ENCODE data around the gene TMED10.

The TMED10 gene

DNA sequence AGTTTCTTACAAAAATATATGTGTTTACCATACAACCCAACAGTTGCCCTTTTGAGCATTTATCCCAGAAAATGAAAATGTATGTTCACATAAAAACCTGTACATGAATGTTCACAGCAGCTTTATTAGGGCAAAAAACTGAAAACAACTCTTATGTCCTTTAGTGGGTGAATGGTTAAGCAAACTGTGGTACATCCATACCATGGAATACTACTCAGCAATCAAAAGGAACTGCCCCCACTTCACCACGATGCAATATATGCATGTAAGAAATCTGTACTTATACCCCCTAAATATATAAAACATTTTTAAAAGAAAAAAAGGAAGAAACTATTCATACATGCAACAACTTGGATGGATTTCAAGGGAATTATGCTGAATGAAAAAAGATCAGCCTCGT lies 42.8 kb downstream of the TMED10 start:
- POLR2A ChIA-PET: no interaction called here
- TF ChIP-seq ZNF146 (tag by site-specific recombination; IDR thresholded peaks at IDR 0.05) (peak; percentile 87), SETDB1 (IDR thresholded peaks at IDR 0.05; ENCODE audit: insufficient read length, low read length) (peak; percentile 51), ZNF211 (tag by site-specific recombination; IDR thresholded peaks at IDR 0.05; ENCODE audit: low read depth) (no peak)
- Histone ChIP-seq H3K4me3 (ENCODE audit: low read depth, low read length) (no peak overlapping the region), H3K9me3 (ENCODE audit: control insufficient read depth, insufficient read depth, low read depth, low read length) (no peaks in the 10 kb centered on the region), H3K27ac (ENCODE audit: extremely low read depth, low read depth, low read length) (no peak overlapping the region), H3K4me1 (ENCODE audit: control insufficient read depth, insufficient read depth, low read length) (no peaks in the 10 kb centered on the region), H3K36me3 (ENCODE audit: control insufficient read depth in 2 of 2, insufficient read depth in 1 of 2, low read length in 2 of 2) (peaks cover 11 to 31% of the 10 kb centered on the region in 2 experiments)
- CTCF ChIA-PET: interaction anchor here (1.5 to 1.7 kb wide), 2 partner anchors 164 to 171 kb away, joined by 3 to 8 read pairs; no protein-coding TSS in a partner anchor

GRCh38 chr14:75132382-75133086 lies 43.9 kb downstream of the TMED10 start:
- POLR2A ChIA-PET: no interaction called here
- CTCF ChIA-PET: interaction anchor here (0.7 to 3.0 kb wide), 8 partner anchors 9 to 354 kb away, joined by 3 to 54 read pairs (median 6); no protein-coding TSS in a partner anchor
- Histone ChIP-seq H3K36me3 (ENCODE audit: control insufficient read depth in 2 of 2, insufficient read depth in 1 of 2, low read length in 2 of 2) (peaks cover 11 to 36% of the 10 kb centered on the region in 2 experiments), H3K4me3 (ENCODE audit: low read depth, low read length) (no peak overlapping the region), H3K9me3 (ENCODE audit: control insufficient read depth, insufficient read depth, low read depth, low read length) (no peaks in the 10 kb centered on the region), H3K4me1 (ENCODE audit: control insufficient read depth, insufficient read depth, low read length) (0 out of 2 replicates have a peak, but pooled peaks cover 4% of the 10 kb centered on the region), H3K27ac (ENCODE audit: extremely low read depth, low read depth, low read length) (no peak overlapping the region)
- TF ChIP-seq CTCF (tag by site-specific recombination; IDR thresholded peaks at IDR 0.05): peak; percentile 20; the same call in 1 of the 2 replicates
- peak; percentile 72; the same call in 1 of the 2 replicates for TF ChIP-seq ZNF2 (tag by site-specific recombination; IDR thresholded peaks at IDR 0.05)
- no peak for TF ChIP-seq SALL2 (tag by site-specific recombination; IDR thresholded peaks at IDR 0.05; ENCODE audit: borderline replicate concordance)
- TF ChIP-seq ZNF654 (tag by site-specific recombination; IDR thresholded peaks at IDR 0.05; ENCODE audit: low read depth): peak; percentile 88
- no peak for TF ChIP-seq ZBTB1 (tag by site-specific recombination; IDR thresholded peaks at IDR 0.05)
- no peak for TF ChIP-seq ZNF837 (tag by site-specific recombination; IDR thresholded peaks at IDR 0.05)
- no peak for TF ChIP-seq KLF10 (tag by site-specific recombination; IDR thresholded peaks at IDR 0.05)
- no peak for TF ChIP-seq ZFP41 (tag by site-specific recombination; IDR thresholded peaks at IDR 0.05; ENCODE audit: borderline replicate concordance)
- TF ChIP-seq ZNF488 (tag by site-specific recombination; IDR thresholded peaks at IDR 0.05): no peak
- TF ChIP-seq ZBTB17 (tag by site-specific recombination; IDR thresholded peaks at IDR 0.05): 0 out of 2 replicates have a peak, but pooled peaks have one; percentile 17
- no peak for TF ChIP-seq SP2 (tag by site-specific recombination; IDR thresholded peaks at IDR 0.05)
- no peak for TF ChIP-seq ZNF792 (tag by site-specific recombination; IDR thresholded peaks at IDR 0.05)
- TF ChIP-seq ZNF350 (tag by site-specific recombination; IDR thresholded peaks at IDR 0.05): no peak
- 0 out of 2 replicates have a peak, but pooled peaks have one; percentile 15 for TF ChIP-seq PRDM10 (tag by site-specific recombination; IDR thresholded peaks at IDR 0.05)
- TF ChIP-seq GLIS2 (tag by site-specific recombination; IDR thresholded peaks at IDR 0.05): no peak
- TF ChIP-seq ZNF362 (tag by site-specific recombination; IDR thresholded peaks at IDR 0.05): 0 out of 2 replicates have a peak, but pooled peaks have one; percentile 32
- TF ChIP-seq ZNF324 (tag by site-specific recombination; IDR thresholded peaks at IDR 0.05): no peak
- 0 out of 2 replicates have a peak, but pooled peaks have one; percentile 16 for TF ChIP-seq ZNF121 (tag by site-specific recombination; IDR thresholded peaks at IDR 0.05)
- no peak for TF ChIP-seq ZNF621 (tag by site-specific recombination; IDR thresholded peaks at IDR 0.05)
- no peak for TF ChIP-seq ZNF404 (tag by site-specific recombination; IDR thresholded peaks at IDR 0.05)
- no peak for TF ChIP-seq GFI1B (tag by site-specific recombination; IDR thresholded peaks at IDR 0.05)
- TF ChIP-seq ZNF341 (tag by site-specific recombination; IDR thresholded peaks at IDR 0.05; ENCODE audit: low read depth): 0 out of 2 replicates have a peak, but pooled peaks have one; percentile 27
